GM10266 (cell line): ENCODE data around the gene GPRASP2.
"Not testable (repeated sequence)": the region's sequence is repeated elsewhere in the genome, so short reads cannot be mapped to it uniquely, and the experiment has no call there.

Source experiments
- DNase-seq: peaks from one replicate; pipeline ENCODE4 v3.0.0; 2012; ENCODE audit errors: extremely low spot score
- CTCF ChIP-seq: IDR thresholded peaks from 2 replicates; pipeline ENCODE4 v1.5.1; 2012; ENCODE audit warnings: mild to moderate bottlenecking, low read depth; ENCODE audit not compliant: control insufficient read depth, insufficient read depth; ENCODE audit errors: missing control alignments

The GPRASP2 gene

GRCh38 chrX:102712216-102712966 is at the start of gene GPRASP2:
Gene GPRASP2, plus strand, starts transcription at chrX:102712448. Its CDS starts 2,422 bp downstream, at chrX:102714870.
- DNase-seq = no peak
- no peak for TF ChIP-seq CTCF

DNA sequence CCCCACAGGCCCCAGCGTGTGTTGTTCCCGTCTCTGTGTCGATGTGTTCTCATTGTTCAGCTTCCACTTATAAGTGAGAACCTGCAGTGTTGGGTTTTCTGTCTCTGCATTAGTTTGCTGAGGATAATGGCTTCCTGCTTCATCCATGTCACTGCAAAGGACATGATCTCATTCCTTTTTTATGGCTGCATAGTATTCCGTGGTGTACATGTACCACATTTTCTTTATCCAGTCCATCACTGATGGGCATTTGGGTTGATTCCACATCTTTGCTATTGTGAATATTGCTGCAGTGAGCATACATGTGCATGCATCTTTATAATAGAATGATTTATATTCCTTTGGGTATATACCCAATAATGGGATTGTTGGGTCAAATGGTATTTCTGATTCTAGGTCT is 48.4 kb upstream of the GPRASP2 start:
- not testable (repeated sequence) for DNase-seq

- DNase-seq = not testable (repeated sequence)
Measured at GRCh38 chrX:102667034-102667433, 45.2 kb upstream of the GPRASP2 start.

GRCh38 chrX:102669526-102669925 is 42.7 kb upstream of the GPRASP2 start:
- TF ChIP-seq CTCF = no peak
- no peak for DNase-seq

DNA sequence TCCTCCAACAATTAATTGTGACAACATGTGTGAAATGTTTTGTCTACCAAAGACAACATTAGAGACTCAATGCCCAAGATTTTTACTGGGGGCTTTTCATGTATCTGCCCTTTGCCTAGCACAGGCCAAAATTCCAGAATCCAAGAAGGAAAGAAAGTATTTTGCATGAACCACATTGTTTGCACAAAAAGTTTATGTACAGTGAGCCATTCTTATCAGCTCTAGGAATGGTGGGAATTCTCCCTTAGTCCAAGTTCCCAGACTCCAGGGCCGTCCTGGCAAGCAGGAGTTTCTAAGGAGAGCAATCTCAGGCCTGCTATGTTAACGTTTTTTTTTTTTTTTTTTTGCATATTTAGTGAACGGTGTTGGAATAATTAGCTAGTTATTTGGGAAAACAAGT is 39.4 kb upstream of the GPRASP2 start:
- TF ChIP-seq CTCF = no peak
- DNase-seq = no peak

DNA sequence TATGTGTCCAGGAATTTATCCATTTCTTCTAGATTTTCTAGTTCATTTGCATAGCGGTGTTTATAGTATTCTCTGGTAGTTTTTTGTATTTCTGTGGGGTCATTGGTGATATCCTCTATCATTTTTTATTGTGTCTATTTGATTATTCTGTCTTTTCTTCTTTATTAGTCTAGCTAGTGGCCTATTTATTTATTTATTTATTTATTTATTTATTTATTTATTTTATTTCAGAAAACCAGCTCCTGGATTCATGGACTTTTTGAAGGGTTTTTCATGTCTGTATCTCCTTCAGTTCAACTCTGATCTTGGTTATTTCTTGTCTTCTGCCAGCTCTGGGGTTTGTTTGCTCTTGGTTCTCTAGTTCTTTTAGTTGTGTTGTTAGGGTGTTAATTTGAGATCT is 34.8 kb upstream of the GPRASP2 start:
- DNase-seq = not testable (repeated sequence)

- TF ChIP-seq CTCF = no peak
- DNase-seq = no peak
Measured at GRCh38 chrX:102684772-102685520, 27.3 kb upstream of the GPRASP2 start.

DNA sequence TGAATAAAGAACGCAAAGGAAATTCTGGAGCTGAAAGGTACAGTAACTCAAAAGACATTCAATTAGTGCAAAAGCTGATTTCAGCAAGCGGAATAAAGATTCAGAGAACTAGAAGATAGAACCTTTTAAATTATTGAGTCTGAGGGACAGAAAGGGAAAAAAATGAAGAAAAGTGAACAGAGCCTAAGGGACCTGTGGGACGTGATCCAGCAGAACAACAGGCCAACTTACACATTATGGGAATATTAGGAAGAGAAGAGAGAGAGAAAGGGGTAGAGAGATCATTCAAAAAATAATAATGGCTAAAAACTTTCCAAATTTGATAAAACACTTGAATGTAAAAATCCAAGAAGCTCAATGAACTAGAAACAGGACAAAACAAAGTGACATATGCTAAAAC is 17.5 kb upstream of the GPRASP2 start:
- no peak for TF ChIP-seq CTCF
- no peak for DNase-seq

DNA sequence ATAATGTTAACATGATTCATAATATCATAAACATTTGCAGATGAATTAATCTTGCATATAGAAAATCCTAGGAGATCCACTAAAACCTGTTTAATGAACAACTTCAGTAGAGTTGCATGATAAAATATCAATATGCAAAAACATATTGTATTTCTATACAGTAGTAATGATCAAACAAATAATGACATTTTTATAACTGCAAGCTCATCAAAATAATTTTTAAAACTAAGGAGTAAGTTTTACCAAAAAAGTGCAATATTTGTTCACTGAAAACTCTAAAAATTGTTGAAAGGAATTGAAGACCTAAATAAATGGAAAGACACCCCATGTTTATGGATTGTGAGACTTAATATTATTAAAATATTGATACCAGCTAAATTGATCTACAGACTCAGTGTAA is 15.9 kb upstream of the GPRASP2 start:
- TF ChIP-seq CTCF = no peak
- no peak for DNase-seq
